Stimulated activated memory B cell treated with anti-CD40 and anti-IgM and Interleukin-4, amounts not matched to agents 10 μg/mL and 1 μg/mL and 100 μg/mL, for 72 hours (primary cell): ENCODE data around the gene RTP5.

Experiments
- ATAC-seq: fragments of 150-1000 bp; cut with Tn5 transposase; 2 replicates; pipeline ENCODE4 v1.10.0; 2021
- H3K27ac Mint-ChIP-seq: one replicate; pipeline ENCODE4 v1.8.0; 2022; ENCODE audit warnings: mild to moderate bottlenecking, mixed read lengths
- H3K27me3 Mint-ChIP-seq: one replicate; pipeline ENCODE4 v1.8.0; 2022; ENCODE audit warnings: mixed read lengths
- H3K36me3 Mint-ChIP-seq: one replicate; pipeline ENCODE4 v1.8.0; 2022; ENCODE audit warnings: mixed read lengths
- H3K4me1 Mint-ChIP-seq: one replicate; pipeline ENCODE4 v1.8.0; 2022; ENCODE audit warnings: mixed read lengths
- H3K4me3 Mint-ChIP-seq: one replicate; pipeline ENCODE4 v1.8.0; 2022; ENCODE audit warnings: mild to moderate bottlenecking, moderate library complexity, mixed read lengths
- H3K9me3 Mint-ChIP-seq: one replicate; pipeline ENCODE4 v1.8.0; 2022; ENCODE audit warnings: mixed read lengths

RTP5 gene

GRCh38 chr2:241837197-241837965, 32.1 kb upstream of the RTP5 start:
- Mint-ChIP-seq H3K4me1 (peaks cover 1% of the 10 kb centered on the region), H3K9me3 (no peaks in the 10 kb centered on the region), H3K27ac (no peak overlapping the region), H3K36me3 (no peaks in the 10 kb centered on the region), H3K27me3 (peaks cover 19% of the 10 kb centered on the region), H3K4me3 (no peak overlapping the region)
- ATAC-seq, result no peak

- no peaks in the 10 kb centered on the region for H3K36me3 Mint-ChIP-seq
- no peak overlapping the region for H3K4me3 Mint-ChIP-seq
- ATAC-seq, result no peak
- H3K9me3 Mint-ChIP-seq, result no peaks in the 10 kb centered on the region
- H3K4me1 Mint-ChIP-seq, result peaks cover 34% of the 10 kb centered on the region
- H3K27ac Mint-ChIP-seq, result no peak overlapping the region
- no peaks in the 10 kb centered on the region for H3K27me3 Mint-ChIP-seq
Observed at GRCh38 chr2:241841181-241842066, 28.1 kb upstream of the RTP5 start.

GRCh38 chr2:241842067-241842415, 27.5 kb upstream of the RTP5 start:
- H3K27me3 Mint-ChIP-seq, result no peaks in the 10 kb centered on the region
- peak overlapping the region; percentile 84 for H3K27ac Mint-ChIP-seq
- H3K4me1 Mint-ChIP-seq, result peaks cover 35% of the 10 kb centered on the region
- ATAC-seq, result no peak
- no peaks in the 10 kb centered on the region for H3K9me3 Mint-ChIP-seq
- H3K36me3 Mint-ChIP-seq, result no peaks in the 10 kb centered on the region
- H3K4me3 Mint-ChIP-seq, result no peak overlapping the region

- peaks cover 35% of the 10 kb centered on the region for H3K4me1 Mint-ChIP-seq
Observed at GRCh38 chr2:241842620-241843211, 26.8 kb upstream of the RTP5 start.

DNA sequence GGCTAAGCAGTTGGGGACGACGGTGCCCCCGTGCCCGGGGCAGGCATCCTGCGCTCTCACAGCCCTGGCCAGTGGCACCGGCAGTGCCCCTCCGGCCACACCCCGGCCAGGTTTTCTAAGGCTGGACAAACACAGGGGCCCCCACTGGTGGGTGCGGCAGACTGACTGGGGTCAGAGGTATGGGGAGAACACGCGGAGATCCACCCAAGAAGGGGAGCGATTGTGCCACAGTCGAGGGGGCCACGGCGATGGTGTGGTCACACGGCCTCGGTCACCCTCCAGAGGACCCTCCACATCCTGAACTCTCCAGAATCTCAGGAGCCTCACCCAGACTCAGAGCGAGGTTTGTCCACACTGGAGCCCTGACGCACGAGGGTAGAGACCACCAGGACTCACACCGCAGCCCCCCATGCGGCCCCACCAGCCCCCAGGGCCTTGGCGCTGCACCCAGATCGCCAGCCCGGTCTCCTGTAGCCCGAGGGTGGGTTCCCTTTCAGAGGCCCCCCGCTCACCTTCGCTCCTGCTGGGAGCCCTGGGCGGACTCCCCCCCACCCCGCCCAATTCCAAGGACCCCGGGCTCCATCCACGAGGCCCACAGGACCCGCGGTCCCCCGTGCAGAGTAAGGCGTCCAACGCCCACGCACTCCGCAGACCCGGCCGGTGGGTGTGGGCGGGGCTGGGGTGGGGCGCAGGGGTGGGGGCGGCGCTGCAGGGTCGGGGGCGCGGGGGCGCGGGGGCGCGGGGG, 26.0 kb upstream of the RTP5 start:
- Mint-ChIP-seq H3K27me3 (no peaks in the 10 kb centered on the region), H3K4me1 (peaks cover 35% of the 10 kb centered on the region), H3K36me3 (no peaks in the 10 kb centered on the region), H3K4me3 (peak overlapping the region; percentile 68), H3K9me3 (no peaks in the 10 kb centered on the region), H3K27ac (peak overlapping the region; percentile 84)
- peak; percentile 3 for ATAC-seq

More at GRCh38 chr2:241842620-241843211, 26.8 kb upstream of the RTP5 start:
- Mint-ChIP-seq H3K36me3 (no peaks in the 10 kb centered on the region), H3K27ac (peak overlapping the region; percentile 84), H3K27me3 (no peaks in the 10 kb centered on the region), H3K4me3 (peak overlapping the region; percentile 68), H3K9me3 (no peaks in the 10 kb centered on the region)
- ATAC-seq, result peak; percentile 39

DNA sequence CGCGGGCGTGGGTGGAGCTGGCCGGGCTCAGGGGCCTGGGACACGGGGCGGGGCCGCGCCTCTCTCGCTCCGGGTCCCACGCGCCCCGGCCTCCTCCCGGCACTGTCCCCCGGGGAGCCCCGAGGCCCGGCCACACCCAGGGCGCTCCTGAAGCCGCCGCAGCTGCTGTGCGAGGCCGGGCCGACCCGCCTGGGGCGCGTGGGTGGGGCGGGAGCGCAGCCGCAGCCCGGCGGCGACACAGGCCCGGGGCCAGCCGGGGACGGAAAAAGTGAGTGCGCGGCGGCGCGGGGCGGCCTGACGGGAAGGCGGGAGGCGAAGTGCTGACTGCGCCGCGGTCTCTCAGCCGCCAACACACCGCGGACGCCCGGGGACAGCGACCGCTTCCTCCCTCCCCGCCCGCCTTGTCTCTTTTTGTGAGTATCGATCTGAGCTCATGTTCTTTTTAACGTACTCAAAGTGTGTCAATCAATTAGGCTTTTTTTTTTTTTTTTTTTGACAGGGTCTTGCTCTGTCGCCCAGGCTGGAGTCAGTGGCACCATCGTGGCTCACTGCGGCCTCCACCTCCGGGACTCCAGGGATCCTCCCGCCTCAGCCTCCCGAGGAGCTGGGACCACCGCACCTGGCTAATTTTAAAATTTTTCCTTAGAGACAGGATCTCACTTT, 25.3 kb upstream of the RTP5 start:
- peak overlapping the region; percentile 75 for H3K4me3 Mint-ChIP-seq
- ATAC-seq, result peak; percentile 92
- no peaks in the 10 kb centered on the region for H3K9me3 Mint-ChIP-seq
- H3K27me3 Mint-ChIP-seq, result no peaks in the 10 kb centered on the region
- peak overlapping the region; percentile 74 for H3K27ac Mint-ChIP-seq
- peaks cover 35% of the 10 kb centered on the region for H3K4me1 Mint-ChIP-seq
- no peaks in the 10 kb centered on the region for H3K36me3 Mint-ChIP-seq

DNA sequence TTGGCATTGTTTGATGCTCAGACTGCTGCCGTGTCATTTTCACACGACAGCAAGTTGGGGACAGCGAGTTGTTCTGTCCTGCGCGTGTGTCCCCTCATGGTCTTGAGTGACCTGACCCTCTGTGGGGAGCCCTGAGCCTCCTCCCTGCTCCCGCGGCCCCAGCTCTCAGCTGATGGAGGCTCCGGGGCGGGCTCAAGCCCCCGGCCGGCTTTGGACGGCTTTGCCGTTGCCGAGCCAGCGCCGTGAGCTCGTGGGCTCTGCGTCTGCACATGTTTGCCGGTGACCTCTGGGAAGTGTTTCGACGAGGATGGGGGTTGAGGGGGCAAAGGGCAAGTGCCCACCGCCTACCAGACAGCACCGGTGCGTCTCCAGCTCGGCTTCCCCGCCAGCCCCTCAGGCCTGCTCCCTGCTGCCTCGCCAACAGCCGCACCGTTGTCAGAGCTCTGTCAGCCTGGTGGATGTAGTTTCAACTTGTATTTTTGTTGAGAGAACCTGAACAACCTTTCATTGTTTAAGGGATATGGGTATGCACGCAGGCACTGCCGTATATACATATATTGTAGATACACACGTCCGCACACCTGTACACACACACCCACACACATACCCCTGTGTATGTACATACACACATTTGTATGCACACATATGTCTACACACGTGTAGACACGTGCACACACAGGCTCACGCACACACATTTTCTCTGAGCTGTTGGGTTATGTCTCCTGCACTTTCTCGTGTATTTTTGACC, 24.5 kb upstream of the RTP5 start:
- peak overlapping the region; percentile 75 for H3K4me3 Mint-ChIP-seq
- peak overlapping the region; percentile 74 for H3K27ac Mint-ChIP-seq
- H3K4me1 Mint-ChIP-seq, result peaks cover 35% of the 10 kb centered on the region
- no peak for ATAC-seq
- H3K36me3 Mint-ChIP-seq, result no peaks in the 10 kb centered on the region
- H3K27me3 Mint-ChIP-seq, result no peaks in the 10 kb centered on the region
- no peaks in the 10 kb centered on the region for H3K9me3 Mint-ChIP-seq

- ATAC-seq, result no peak
- no peak overlapping the region for H3K4me3 Mint-ChIP-seq
- H3K27me3 Mint-ChIP-seq, result no peaks in the 10 kb centered on the region
- no peak overlapping the region for H3K27ac Mint-ChIP-seq
- H3K9me3 Mint-ChIP-seq, result no peaks in the 10 kb centered on the region
- peaks cover 4% of the 10 kb centered on the region for H3K36me3 Mint-ChIP-seq
- H3K4me1 Mint-ChIP-seq, result peaks cover 35% of the 10 kb centered on the region
Observed at GRCh38 chr2:241846406-241846805, 23.1 kb upstream of the RTP5 start.

- H3K36me3 Mint-ChIP-seq, result peaks cover 10% of the 10 kb centered on the region
- no peak for ATAC-seq
- H3K27ac Mint-ChIP-seq, result no peak overlapping the region
- no peak overlapping the region for H3K4me3 Mint-ChIP-seq
- H3K27me3 Mint-ChIP-seq, result no peaks in the 10 kb centered on the region
- H3K9me3 Mint-ChIP-seq, result no peaks in the 10 kb centered on the region
- peaks cover 23% of the 10 kb centered on the region for H3K4me1 Mint-ChIP-seq
Observed at GRCh38 chr2:241848761-241849615, 20.5 kb upstream of the RTP5 start.

- no peaks in the 10 kb centered on the region for H3K27me3 Mint-ChIP-seq
- no peak overlapping the region for H3K27ac Mint-ChIP-seq
- peak; percentile 20 for ATAC-seq
- no peaks in the 10 kb centered on the region for H3K9me3 Mint-ChIP-seq
- H3K4me1 Mint-ChIP-seq, result peaks cover 17% of the 10 kb centered on the region
- peaks cover 10% of the 10 kb centered on the region for H3K36me3 Mint-ChIP-seq
- no peak overlapping the region for H3K4me3 Mint-ChIP-seq
Observed at GRCh38 chr2:241849616-241850543, 19.6 kb upstream of the RTP5 start.

GRCh38 chr2:241850544-241851324, 18.8 kb upstream of the RTP5 start:
- no peaks in the 10 kb centered on the region for H3K9me3 Mint-ChIP-seq
- no peak overlapping the region for H3K4me3 Mint-ChIP-seq
- H3K27ac Mint-ChIP-seq, result no peak overlapping the region
- peaks cover 10% of the 10 kb centered on the region for H3K36me3 Mint-ChIP-seq
- peaks cover 11% of the 10 kb centered on the region for H3K4me1 Mint-ChIP-seq
- H3K27me3 Mint-ChIP-seq, result no peaks in the 10 kb centered on the region
- ATAC-seq, result no peak
